ENCODE data around the gene ARHGEF16. TPM values are rescaled to one million over a fixed set of nuclear protein-coding genes. Genes with fewer than 3 reads are reported as not detected.

The ARHGEF16 gene
- polyA plus RNA-seq, 1 experiment = not detected

DNA sequence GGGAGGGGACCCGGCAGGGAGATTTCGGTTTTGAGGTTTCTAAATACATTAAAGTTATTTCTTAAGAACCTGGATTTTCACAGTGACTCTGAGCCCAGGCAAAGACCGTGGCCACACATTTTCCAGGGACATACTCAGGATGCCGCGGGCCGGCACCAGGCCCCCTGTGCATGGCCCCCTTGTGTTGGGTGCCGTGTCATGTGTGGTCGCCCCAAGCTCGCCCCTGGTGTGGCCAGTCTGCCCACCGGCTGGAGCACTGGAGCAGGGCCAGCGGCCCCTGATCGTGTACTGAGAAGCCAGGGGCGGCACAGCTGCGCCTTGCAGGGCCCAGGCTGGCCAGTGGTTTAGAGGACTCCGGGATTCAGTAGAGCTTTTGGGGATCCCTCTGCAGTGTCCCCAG, 26.6 kb downstream of the ARHGEF16 start:
- CTCF ChIA-PET = interaction anchor here (6.1 kb wide), 1 partner anchor 28 kb away, joined by 99 read pairs; no protein-coding TSS in a partner anchor
- Histone ChIP-seq H3K27me3 (ENCODE audit: control insufficient read depth, insufficient read depth, low read length) (peaks cover 3% of the 10 kb centered on the region), H3K4me3 (ENCODE audit: low read depth, low read length) (no peak overlapping the region), H3K27ac (ENCODE audit: low read depth, low read length) (no peak overlapping the region), H3K9me3 (ENCODE audit: control insufficient read depth, insufficient read depth, low read length) (no peaks in the 10 kb centered on the region; the same call in 1 of the 2 replicates)
- TF ChIP-seq, protein P1, sequence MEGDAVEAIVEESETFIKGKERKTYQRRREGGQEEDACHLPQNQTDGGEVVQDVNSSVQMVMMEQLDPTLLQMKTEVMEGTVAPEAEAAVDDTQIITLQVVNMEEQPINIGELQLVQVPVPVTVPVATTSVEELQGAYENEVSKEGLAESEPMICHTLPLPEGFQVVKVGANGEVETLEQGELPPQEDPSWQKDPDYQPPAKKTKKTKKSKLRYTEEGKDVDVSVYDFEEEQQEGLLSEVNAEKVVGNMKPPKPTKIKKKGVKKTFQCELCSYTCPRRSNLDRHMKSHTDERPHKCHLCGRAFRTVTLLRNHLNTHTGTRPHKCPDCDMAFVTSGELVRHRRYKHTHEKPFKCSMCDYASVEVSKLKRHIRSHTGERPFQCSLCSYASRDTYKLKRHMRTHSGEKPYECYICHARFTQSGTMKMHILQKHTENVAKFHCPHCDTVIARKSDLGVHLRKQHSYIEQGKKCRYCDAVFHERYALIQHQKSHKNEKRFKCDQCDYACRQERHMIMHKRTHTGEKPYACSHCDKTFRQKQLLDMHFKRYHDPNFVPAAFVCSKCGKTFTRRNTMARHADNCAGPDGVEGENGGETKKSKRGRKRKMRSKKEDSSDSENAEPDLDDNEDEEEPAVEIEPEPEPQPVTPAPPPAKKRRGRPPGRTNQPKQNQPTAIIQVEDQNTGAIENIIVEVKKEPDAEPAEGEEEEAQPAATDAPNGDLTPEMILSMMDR (IDR thresholded peaks at IDR 0.05; ENCODE audit: low read depth, low read length) = no peak
- POLR2A ChIA-PET = no interaction called here
- no peak for DNase-seq (ENCODE audit: low read depth, low spot score)

DNA sequence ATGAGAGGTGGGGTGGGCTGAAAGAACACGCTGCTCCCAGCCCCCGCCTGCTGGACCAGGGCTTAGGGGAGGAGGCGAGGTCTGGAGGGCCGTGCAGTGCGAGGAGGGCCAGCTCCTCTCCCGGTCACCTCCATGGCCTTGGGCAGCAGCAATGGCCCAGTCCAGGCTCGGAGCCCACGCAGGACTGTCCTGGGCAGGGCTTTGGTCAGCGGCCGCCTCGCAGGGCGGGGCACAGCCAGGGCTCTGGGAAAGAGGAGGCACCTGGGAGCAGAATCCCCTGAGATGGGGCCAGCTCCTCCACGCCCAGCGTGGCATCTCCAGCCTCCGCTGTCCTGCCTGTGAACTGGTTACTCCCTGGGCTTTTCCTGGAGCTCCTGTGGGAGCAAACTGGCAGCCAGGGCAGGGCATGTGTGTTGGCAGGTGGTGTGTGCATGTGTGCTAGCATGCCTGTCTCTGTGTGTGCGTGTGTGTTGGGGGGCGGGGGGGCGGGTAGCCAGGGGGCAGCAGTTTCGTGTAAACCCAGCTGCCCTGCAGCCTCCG, 27.4 kb downstream of the ARHGEF16 start:
- ChIA-PET CTCF (interaction anchor here (1.0 to 6.1 kb wide), 2 partner anchors 10 to 29 kb away, joined by 4 to 99 read pairs; no protein-coding TSS in a partner anchor), POLR2A (no interaction called here)
- DNase-seq (ENCODE audit: low read depth, low spot score) = no peak

DNA sequence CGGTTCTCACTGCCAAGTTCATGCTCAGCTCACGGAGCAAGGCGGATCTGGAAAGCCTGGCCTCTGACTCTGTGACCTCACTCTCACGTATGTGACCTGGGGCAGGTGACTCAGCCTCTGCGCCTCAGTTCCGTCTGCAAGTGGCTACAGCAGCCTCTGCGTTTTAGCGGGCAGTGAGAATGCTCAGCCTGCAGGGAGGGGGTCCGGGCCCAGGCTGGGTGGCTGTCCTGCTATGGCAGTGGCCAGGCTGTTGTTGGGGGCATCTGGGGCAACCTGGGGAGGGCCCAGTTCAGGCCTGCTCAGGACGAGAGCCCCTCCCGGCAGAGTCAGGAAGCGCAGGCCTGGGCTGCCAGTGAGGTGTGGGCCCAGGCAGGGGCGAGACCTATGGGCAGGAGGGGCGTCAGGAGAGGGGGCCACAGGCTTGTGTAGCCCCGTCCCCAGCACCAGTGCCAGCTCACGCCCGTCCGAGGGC, 27.9 kb downstream of the ARHGEF16 start:
- H3K9me3 ChIP-seq (ENCODE audit: control insufficient read depth, insufficient read depth, low read length) = no peaks in the 10 kb centered on the region; the same call in 1 of the 2 replicates
- no peak for DNase-seq (ENCODE audit: low read depth, low spot score)
- POLR2A ChIA-PET = no interaction called here
- H3K27me3 ChIP-seq (ENCODE audit: control insufficient read depth, insufficient read depth, low read length) = peaks cover 3% of the 10 kb centered on the region
- TF ChIP-seq, protein P1 (IDR thresholded peaks at IDR 0.05; ENCODE audit: low read depth, low read length) = 0 out of 2 replicates have a peak, but pooled peaks have one; percentile 4
- H3K4me3 ChIP-seq (ENCODE audit: low read depth, low read length) = no peak overlapping the region
- H3K27ac ChIP-seq (ENCODE audit: low read depth, low read length) = no peak overlapping the region
- CTCF ChIA-PET = interaction anchor here (1.0 to 6.1 kb wide), 2 partner anchors 11 to 29 kb away, joined by 4 to 99 read pairs; no protein-coding TSS in a partner anchor

More for the DNA sequence above, 27.4 kb downstream of the ARHGEF16 start:
- no peak overlapping the region for H3K27ac ChIP-seq (ENCODE audit: low read depth, low read length)
- peaks cover 3% of the 10 kb centered on the region for H3K27me3 ChIP-seq (ENCODE audit: control insufficient read depth, insufficient read depth, low read length)
- TF ChIP-seq, protein P1 (IDR thresholded peaks at IDR 0.05; ENCODE audit: low read depth, low read length) = no peak
- no peak overlapping the region for H3K4me3 ChIP-seq (ENCODE audit: low read depth, low read length)
- no peaks in the 10 kb centered on the region; the same call in 1 of the 2 replicates for H3K9me3 ChIP-seq (ENCODE audit: control insufficient read depth, insufficient read depth, low read length)

DNA sequence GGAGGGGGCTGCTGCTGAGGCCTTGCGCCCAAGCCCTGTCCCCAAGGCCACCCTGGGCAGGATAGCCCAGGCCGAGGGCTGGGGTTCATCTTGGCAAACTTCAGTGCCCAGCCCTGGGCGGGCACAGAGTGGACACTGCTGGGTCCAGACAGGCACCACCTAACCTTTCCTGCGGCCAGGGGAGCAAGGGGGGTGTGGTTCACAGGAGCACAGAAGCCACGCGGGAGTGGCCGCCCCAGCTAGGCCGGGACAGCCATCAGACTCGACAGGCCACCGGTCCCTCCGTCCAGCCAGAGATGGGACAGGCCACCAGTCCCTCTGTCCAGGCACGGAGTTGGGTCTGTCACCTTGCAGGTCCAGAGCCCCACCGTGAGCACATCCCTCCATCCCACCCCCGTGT, 28.9 kb downstream of the ARHGEF16 start:
- Histone ChIP-seq H3K9me3 (ENCODE audit: control insufficient read depth, insufficient read depth, low read length) (no peaks in the 10 kb centered on the region), H3K27ac (ENCODE audit: low read depth, low read length) (no peak overlapping the region), H3K27me3 (ENCODE audit: control insufficient read depth, insufficient read depth, low read length) (peaks cover 6% of the 10 kb centered on the region), H3K4me3 (ENCODE audit: low read depth, low read length) (no peak overlapping the region)
- DNase-seq (ENCODE audit: low read depth, low spot score) = no peak
- CTCF ChIA-PET = interaction anchor here (6.1 kb wide), 1 partner anchor 30 kb away, joined by 99 read pairs; no protein-coding TSS in a partner anchor
- TF ChIP-seq, protein P1 (IDR thresholded peaks at IDR 0.05; ENCODE audit: low read depth, low read length) = no peak
- POLR2A ChIA-PET = no interaction called here

DNA sequence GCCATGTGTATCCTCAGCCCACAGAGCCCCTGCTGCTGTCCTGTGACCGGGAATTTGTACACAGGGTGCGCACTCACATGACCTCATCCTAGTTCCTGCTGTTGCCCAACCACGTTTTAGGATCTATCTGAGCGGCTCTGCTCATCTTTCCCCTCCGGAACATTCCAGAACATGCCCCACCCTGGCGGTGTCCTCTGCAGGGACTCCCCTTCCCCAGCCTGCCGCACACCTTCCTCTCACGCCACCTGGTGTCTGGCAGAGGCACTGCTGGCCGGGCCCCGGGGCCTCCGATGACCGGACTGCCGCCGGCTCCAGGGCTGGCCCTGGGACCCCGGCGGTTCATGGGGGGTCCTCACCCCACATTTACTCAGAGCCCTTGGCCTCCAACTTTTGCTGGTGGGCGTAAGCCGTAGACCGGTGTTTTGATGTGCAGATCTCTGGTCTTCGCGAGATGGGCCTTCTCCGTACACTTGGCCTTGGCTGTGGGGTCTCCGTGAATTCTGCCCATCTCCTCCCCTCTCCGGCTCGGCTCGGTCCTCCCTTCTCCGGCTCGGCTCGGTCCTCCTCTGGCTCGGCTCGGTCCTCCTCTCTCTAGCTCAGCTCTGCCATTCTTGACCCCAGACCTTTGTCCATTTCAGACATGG, 29.5 kb downstream of the ARHGEF16 start:
- peaks cover 6% of the 10 kb centered on the region for H3K27me3 ChIP-seq (ENCODE audit: control insufficient read depth, insufficient read depth, low read length)
- no peak for DNase-seq (ENCODE audit: low read depth, low spot score)
- H3K4me3 ChIP-seq (ENCODE audit: low read depth, low read length) = no peak overlapping the region
- TF ChIP-seq, protein P1 (IDR thresholded peaks at IDR 0.05; ENCODE audit: low read depth, low read length) = peak; percentile 89
- no peak overlapping the region for H3K27ac ChIP-seq (ENCODE audit: low read depth, low read length)
- ChIA-PET CTCF (interaction anchor here (0.6 to 6.1 kb wide), 3 partner anchors 13 to 194 kb away, joined by 3 to 99 read pairs (median 5); no protein-coding TSS in a partner anchor), POLR2A (no interaction called here)
- 0 out of 2 replicates have a peak, but pooled peaks cover under 1% of the 10 kb centered on the region for H3K9me3 ChIP-seq (ENCODE audit: control insufficient read depth, insufficient read depth, low read length)
